Transverse colon (tissue), 4 donors: Measurements from ENCODE around the gene LAP3. TPM values are rescaled to one million over a fixed set of nuclear protein-coding genes. Genes with fewer than 3 reads are reported as not detected.
"Not testable (repeated sequence)": the region's sequence is repeated elsewhere in the genome, so short reads cannot be mapped to it uniquely, and the experiment has no call there.

ENCODE experiments used
- DNase-seq: peaks from one replicate; pipeline ENCODE4 v3.0.0-alpha.2; 2019
- H3K27ac ChIP-seq, 4 donors: fragments of 200-600 bp; sonication (generic); 2 replicates each; pipeline ENCODE4 v1.5.1; 2016 to 2018; ENCODE audit warnings: inconsistent platforms in 4 of 4
- H3K27me3 ChIP-seq: fragments of 200-600 bp; sonication (generic); 2 replicates; pipeline ENCODE4 v1.5.1; 2017; ENCODE audit warnings: inconsistent platforms
- H3K36me3 ChIP-seq, 4 donors: fragments of 200-600 bp; sonication (generic); 2 replicates each; pipeline ENCODE4 v1.5.1; 2017 to 2019; ENCODE audit warnings: inconsistent platforms in 4 of 4
- H3K4me1 ChIP-seq, 4 donors: fragments of 200-600 bp; sonication (generic); 2 replicates each; pipeline ENCODE4 v1.5.1; 2017 to 2020; ENCODE audit warnings: inconsistent platforms in 4 of 4
- H3K4me3 ChIP-seq, 4 donors: fragments of 200-600 bp; sonication (generic); 1 replicate in 1 of 4; 2 replicates in 3 of 4; pipeline versions ENCODE4 v1.5.1 to v1.6.1; 2017 to 2019; ENCODE audit warnings: inconsistent platforms in 4 of 4
- H3K9me3 ChIP-seq, 2 donors: fragments of 200-600 bp; sonication (generic); 2 replicates each; pipeline ENCODE4 v1.5.1; 2017 to 2019; ENCODE audit warnings: inconsistent platforms in 2 of 2
- EP300 ChIP-seq: sonication (generic); formaldehyde crosslinking; IDR thresholded peaks from one replicate; pipeline ENCODE4 v1.6.1; 2017; ENCODE audit warnings: antibody characterized with exemption, low read depth
- POLR2A ChIP-seq: fragments of 450-650 bp; IDR thresholded peaks from one replicate; pipeline ENCODE4 v1.6.1; 2016; ENCODE audit warnings: antibody characterized with exemption, mild to moderate bottlenecking, moderate library complexity
- POLR2AphosphoS5 ChIP-seq, 3 donors: sonication (generic); formaldehyde crosslinking; IDR thresholded peaks; one replicate each; pipeline ENCODE4 v1.6.1; 2016; ENCODE audit warnings: antibody characterized with exemption in 3 of 3
- WGBS, 2 donors: methylation state at CpG; one replicate each; pipeline ENCODE4 v1.1.5; 2018; ENCODE audit warnings: low coverage in 1 of 2; 5-methylcytosine and 5-hydroxymethylcytosine counted together
- in situ Hi-C, 4 donors: fragments of 200-750 bp; cut with MboI; loops; one replicate each; pipeline versions ENCODE4 v1.15.0 to v1.15.1; 2017; ENCODE audit warnings: low sequenced_read_pairs in 3 of 4, low pct_ligation_motif_present in 1 of 4, low pct_unique_long_range_greater_than_20kb in 1 of 4
- intact Hi-C: fragments of 100-400 bp; cut with DNase I; formaldehyde crosslinking; loops from one replicate; pipeline ENCODE4 v1.15.1; 2023; ENCODE audit warnings: low total_unique reads
- total RNA-seq, 4 donors: library from RNA; depleted of rRNA; stranded (reverse); fragments of >200 nt; gene quantifications; one replicate each; pipeline ENCODE4 v1.1.0, GENCODE V29; 2016
- TF ChIP-seq, protein P1 (sequence below), 5 experiments: fragments of 200-600 bp in 3 of 5; fragments of 450-650 bp in 2 of 5; sonication (generic) in 3 of 5; IDR thresholded peaks; 1 replicate in 2 of 5; 2 replicates in 3 of 5; pipeline ENCODE4 v1.5.1; 2016 to 2017; ENCODE audit warnings: antibody characterized with exemption in 5 of 5, inconsistent platforms in 3 of 5, mild to moderate bottlenecking in 2 of 5, moderate library complexity in 1 of 5

The LAP3 gene
- total RNA-seq, 4 donors from 2014 or later = 53.5 to 85.0 (median 56.0) TPM

GRCh38 chr4:17534705-17535104 lies 42.3 kb upstream of the LAP3 start:
- H3K4me1 ChIP-seq = no peaks in the 10 kb centered on the region
- DNase-seq = no peak
- H3K27ac ChIP-seq = no peak overlapping the region
- H3K4me3 ChIP-seq = no peak overlapping the region
- in situ Hi-C loops (loop anchor here in 2 of 4 donors (25.0 kb wide), 1 partner anchor 1053 kb away; no protein-coding TSS in a partner anchor), intact Hi-C loops (no loop called here)
- no peaks in the 10 kb centered on the region for H3K27me3 ChIP-seq
- H3K36me3 ChIP-seq = no peaks in the 10 kb centered on the region
- WGBS, 2 donors = 93 to 94% methylated on average over 4 of the region's 4 CpGs
- no peak for TF ChIP-seq EP300
- no peak for TF ChIP-seq POLR2AphosphoS5 (IDR thresholded peaks at IDR 0.05)
- TF ChIP-seq, protein P1, sequence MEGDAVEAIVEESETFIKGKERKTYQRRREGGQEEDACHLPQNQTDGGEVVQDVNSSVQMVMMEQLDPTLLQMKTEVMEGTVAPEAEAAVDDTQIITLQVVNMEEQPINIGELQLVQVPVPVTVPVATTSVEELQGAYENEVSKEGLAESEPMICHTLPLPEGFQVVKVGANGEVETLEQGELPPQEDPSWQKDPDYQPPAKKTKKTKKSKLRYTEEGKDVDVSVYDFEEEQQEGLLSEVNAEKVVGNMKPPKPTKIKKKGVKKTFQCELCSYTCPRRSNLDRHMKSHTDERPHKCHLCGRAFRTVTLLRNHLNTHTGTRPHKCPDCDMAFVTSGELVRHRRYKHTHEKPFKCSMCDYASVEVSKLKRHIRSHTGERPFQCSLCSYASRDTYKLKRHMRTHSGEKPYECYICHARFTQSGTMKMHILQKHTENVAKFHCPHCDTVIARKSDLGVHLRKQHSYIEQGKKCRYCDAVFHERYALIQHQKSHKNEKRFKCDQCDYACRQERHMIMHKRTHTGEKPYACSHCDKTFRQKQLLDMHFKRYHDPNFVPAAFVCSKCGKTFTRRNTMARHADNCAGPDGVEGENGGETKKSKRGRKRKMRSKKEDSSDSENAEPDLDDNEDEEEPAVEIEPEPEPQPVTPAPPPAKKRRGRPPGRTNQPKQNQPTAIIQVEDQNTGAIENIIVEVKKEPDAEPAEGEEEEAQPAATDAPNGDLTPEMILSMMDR (IDR thresholded peaks at IDR 0.05) = no peak
- TF ChIP-seq POLR2A = no peak
- H3K9me3 ChIP-seq = no peaks in the 10 kb centered on the region

DNA sequence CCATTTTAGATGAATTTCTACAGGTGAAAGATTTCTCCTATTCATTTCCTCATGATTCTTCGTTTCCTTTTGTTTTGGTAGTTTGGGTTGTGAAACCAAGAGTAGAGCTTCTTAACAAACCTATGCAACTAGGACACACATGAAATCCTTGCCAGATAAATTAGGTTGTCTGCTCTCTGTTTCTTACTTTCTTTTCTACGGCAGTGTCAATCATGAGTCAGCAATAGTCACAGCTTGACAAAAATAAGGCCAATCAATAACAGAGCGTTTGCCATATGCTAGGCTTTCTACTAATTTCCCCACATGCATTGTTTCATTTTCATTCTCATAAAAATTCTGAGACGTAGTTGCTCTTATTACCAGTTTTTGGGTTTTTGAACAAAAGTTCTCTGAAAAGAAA lies 41.8 kb upstream of the LAP3 start:
- TF ChIP-seq POLR2AphosphoS5 (IDR thresholded peaks at IDR 0.05) (no peak), EP300 (no peak), POLR2A (no peak)
- TF ChIP-seq, protein P1 (IDR thresholded peaks at IDR 0.05) = no peak
- WGBS, 2 donors = 75 to 90% methylated on average over 3 to 4 of the region's 4 CpGs

GRCh38 chr4:17535906-17536305 lies 41.1 kb upstream of the LAP3 start:
- no peak for TF ChIP-seq EP300
- TF ChIP-seq POLR2AphosphoS5 (IDR thresholded peaks at IDR 0.05) = no peak
- TF ChIP-seq POLR2A = no peak
- TF ChIP-seq, protein P1 (IDR thresholded peaks at IDR 0.05) = no peak
- Histone ChIP-seq H3K27me3 (no peaks in the 10 kb centered on the region), H3K27ac (no peak overlapping the region), H3K9me3 (no peaks in the 10 kb centered on the region), H3K4me3 (no peak overlapping the region), H3K36me3 (no peaks in the 10 kb centered on the region), H3K4me1 (no peaks in the 10 kb centered on the region)
- no peak for DNase-seq
- in situ Hi-C loops = loop anchor here in 2 of 4 donors (25.0 kb wide), 1 partner anchor 1051 kb away; no protein-coding TSS in a partner anchor
- 50 to 68% methylated on average over 1 to 3 of the region's 3 CpGs for WGBS, 2 donors
- intact Hi-C loops = no loop called here

More for the DNA sequence above, 41.8 kb upstream of the LAP3 start:
- in situ Hi-C loops = loop anchor here in 2 of 4 donors (25.0 kb wide), 1 partner anchor 1052 kb away; no protein-coding TSS in a partner anchor
- H3K36me3 ChIP-seq = no peaks in the 10 kb centered on the region
- H3K27ac ChIP-seq = no peak overlapping the region
- no peaks in the 10 kb centered on the region for H3K4me1 ChIP-seq
- H3K27me3 ChIP-seq = no peaks in the 10 kb centered on the region
- no peaks in the 10 kb centered on the region for H3K9me3 ChIP-seq
- intact Hi-C loops = no loop called here
- no peak overlapping the region for H3K4me3 ChIP-seq
- DNase-seq = no peak

DNA sequence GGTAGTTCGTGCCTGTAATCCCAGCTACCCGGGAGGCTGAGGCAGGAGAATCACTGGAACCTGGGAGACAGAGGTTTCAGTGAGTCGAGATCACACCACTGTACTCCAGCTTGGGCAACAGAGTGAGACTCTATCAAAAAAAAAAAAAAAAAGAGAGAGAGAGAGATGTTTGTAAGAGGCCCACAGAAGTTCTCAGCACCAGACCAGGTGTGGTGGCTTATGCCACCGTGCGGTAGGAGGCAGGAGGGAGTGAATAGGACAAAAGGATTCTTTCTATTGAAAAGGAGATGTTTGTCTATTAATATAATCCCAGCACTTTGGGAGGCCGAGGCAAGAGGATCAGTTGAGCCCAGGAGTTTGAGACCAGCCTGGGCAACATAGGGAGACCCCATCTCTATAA lies 39.9 kb upstream of the LAP3 start:
- H3K4me1 ChIP-seq, DNase-seq, H3K9me3 ChIP-seq, H3K36me3 ChIP-seq, H3K27me3 ChIP-seq, H3K4me3 ChIP-seq, H3K27ac ChIP-seq, intact Hi-C loops: not testable (repeated sequence)
- in situ Hi-C loops = loop anchor here in 2 of 4 donors (25.0 kb wide), 1 partner anchor 1050 kb away; no protein-coding TSS in a partner anchor
- 84 to 86% methylated on average over 6 of the region's 6 CpGs for WGBS, 2 donors

DNA sequence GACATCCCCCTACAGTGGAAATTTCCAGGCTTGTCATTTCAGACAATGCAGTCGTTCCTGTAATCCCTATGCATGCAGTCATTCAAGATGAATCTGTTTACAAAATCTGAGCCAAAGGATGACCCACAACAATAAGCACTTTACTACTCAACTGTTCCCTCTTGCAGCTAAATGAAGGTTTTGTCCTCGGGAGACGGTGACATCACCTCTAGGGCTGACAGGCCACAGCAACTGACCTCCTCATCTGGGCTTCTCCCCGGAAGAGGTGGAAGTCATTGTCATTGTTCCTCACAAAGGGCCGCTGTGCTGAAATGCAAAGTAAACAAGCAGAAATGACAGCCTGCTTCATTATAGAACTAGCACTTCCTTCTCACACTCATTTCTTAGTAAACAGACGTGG lies 32.8 kb upstream of the LAP3 start:
- Histone ChIP-seq H3K27ac (no peak overlapping the region), H3K4me3 (no peak overlapping the region), H3K27me3 (no peaks in the 10 kb centered on the region), H3K4me1 (peaks cover 0 to 4% (median 0%) of the 10 kb centered on the region in 4 donors), H3K9me3 (no peaks in the 10 kb centered on the region), H3K36me3 (no peaks in the 10 kb centered on the region)
- peak; percentile 17 for DNase-seq
- in situ Hi-C loops (loop anchor here in 3 of 4 donors (10.0 to 25.0 kb wide), 3 partner anchors 261 to 1051 kb away; no protein-coding TSS in a partner anchor), intact Hi-C loops (no loop called here)
- TF ChIP-seq EP300 (no peak), POLR2AphosphoS5 (IDR thresholded peaks at IDR 0.05) (no peak), POLR2A (no peak)
- TF ChIP-seq, protein P1 (IDR thresholded peaks at IDR 0.05) = no peak
- WGBS, 2 donors = 20 to 38% methylated on average over 2 to 6 of the region's 6 CpGs
